ENCODE measurements around the gene BCAS4.
"Not testable (repeated sequence)": the region's sequence is repeated elsewhere in the genome, so short reads cannot be mapped to it uniquely, and the experiment has no call there.

The BCAS4 gene

DNA sequence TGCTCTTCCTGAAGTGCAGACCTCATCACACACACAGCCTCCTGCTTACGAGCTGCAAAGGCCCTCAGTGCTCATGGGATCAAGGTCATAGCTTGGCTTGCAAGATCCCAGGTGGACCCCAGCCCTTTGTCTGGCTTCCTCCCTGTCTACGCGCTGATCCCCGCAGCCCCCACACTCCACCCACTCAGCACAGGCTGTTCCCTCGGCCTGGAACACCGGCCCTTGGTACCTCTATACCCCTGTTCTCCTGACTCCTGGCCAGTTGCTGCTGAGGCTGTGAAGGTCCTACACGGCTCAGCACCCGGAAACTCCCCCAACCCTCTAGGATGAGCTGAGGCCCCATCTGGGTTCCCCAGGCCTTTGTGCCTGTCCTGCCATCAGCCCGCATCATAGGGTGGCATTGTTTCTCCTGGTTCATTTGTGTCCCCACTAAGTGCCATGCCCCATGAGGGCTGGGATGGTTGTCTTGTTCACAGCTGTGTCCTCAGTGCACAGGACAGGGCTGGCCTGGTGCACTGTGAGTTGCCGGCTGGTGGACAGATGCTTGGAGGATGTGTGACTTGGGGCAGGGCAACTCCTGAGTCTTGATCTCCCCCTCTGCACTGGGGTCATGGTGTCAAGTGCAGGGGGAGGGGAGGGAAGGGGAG is 79.4 kb downstream of the BCAS4 start:
- no peak for TF ChIP-seq CTCF (IDR thresholded peaks at IDR 0.05; ENCODE audit: low read depth, low read length)
- no peak overlapping the region for H3K4me3 ChIP-seq (replicated peaks in 1 of 2; ENCODE audit: low read depth in 2 of 2, low read length in 2 of 2)
- DNase-seq (ENCODE audit: low read depth in 2 of 2) = no peak

- no peak overlapping the region for H3K4me3 ChIP-seq (replicated peaks in 1 of 2; ENCODE audit: low read depth in 2 of 2, low read length in 2 of 2)
- DNase-seq (ENCODE audit: low read depth in 2 of 2) = no peak
- TF ChIP-seq CTCF (IDR thresholded peaks at IDR 0.05; ENCODE audit: low read depth, low read length) = no peak
Measured at GRCh38 chr20:50874758-50875665, 80.2 kb downstream of the BCAS4 start.

DNA sequence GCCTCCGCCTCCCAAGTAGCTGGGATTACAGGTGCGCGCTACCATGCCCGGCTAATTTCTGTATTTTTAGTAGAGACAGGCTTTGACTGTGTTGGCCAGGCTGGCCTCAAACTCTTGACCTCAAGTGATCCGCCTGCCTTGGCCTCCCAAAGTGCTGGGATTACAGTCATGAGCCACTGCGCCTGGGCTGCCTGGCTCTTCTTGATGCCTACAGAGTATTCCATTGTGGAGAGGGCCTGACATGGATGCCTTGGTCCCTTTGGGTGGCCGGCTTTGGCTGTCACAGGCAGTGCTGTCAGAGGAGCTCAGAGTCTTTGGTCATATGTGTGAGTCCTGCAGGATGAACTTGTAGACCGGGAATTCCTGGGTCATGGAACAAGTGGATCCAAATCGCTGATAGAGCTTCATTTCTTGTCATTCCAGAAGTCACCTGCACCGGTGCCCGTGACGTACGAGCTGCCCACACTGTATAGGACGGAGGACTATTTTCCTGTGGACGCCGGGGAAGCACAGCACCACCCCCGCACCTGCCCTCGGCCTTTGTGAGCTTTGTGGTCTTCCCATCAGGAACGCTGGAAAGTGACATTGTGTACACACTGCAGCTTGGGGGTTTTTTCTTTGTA is 81.3 kb downstream of the BCAS4 start:
- no peak for DNase-seq (ENCODE audit: low read depth in 2 of 2)
- TF ChIP-seq CTCF (IDR thresholded peaks at IDR 0.05; ENCODE audit: low read depth, low read length) = no peak
- H3K4me3 ChIP-seq (replicated peaks in 1 of 2; ENCODE audit: low read depth in 2 of 2, low read length in 2 of 2) = no peak overlapping the region

DNA sequence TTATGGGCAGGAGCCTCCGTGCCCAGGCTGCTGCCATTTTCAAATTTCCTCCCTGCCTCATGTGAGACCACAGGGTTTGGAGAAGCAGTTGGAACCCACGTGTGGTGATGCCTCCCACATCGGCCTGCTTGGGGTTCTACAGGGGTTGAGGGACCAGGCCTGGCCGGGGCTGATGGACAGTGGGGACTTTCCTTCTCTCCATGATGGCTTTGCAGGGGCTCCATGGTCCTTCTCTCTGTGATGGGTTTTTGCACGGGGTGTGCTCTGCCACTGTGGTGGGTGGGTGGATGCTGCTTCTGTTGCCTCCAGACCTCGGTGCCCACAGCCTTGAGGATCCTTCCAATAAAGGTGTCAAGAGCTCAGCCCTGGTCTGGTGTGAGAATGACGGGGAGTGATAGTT is 82.0 kb downstream of the BCAS4 start:
- DNase-seq (ENCODE audit: low read depth in 2 of 2) = no peak
- TF ChIP-seq CTCF (IDR thresholded peaks at IDR 0.05; ENCODE audit: low read depth, low read length) = no peak
- no peak overlapping the region for H3K4me3 ChIP-seq (replicated peaks in 1 of 2; ENCODE audit: low read depth in 2 of 2, low read length in 2 of 2)

DNA sequence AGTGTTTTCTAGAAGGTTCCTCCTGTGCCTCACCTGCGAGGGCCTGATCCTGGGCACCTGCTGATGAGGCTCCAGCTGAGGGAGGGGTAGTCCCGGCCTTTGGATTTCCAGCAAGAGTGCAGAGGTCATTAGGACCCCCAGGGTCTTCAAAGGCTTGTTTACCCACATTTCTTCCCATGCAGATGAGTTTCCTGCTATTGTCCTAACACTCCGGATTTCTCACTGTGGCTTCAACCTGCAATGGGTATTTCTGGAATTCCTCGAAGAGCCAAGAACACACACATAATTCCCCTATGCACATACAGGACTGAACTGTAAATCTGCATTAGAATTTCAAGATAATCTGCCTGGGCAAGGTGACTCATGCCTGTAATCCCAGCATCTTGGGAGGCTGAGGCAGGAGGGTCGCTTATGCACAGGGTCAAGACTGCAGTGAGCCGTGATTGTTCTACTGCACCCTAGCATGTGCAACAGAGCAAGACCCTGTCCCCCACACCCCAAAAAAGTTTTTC is 82.4 kb downstream of the BCAS4 start:
- DNase-seq (ENCODE audit: low read depth in 2 of 2) = no peak
- no peak for TF ChIP-seq CTCF (IDR thresholded peaks at IDR 0.05; ENCODE audit: low read depth, low read length)
- H3K4me3 ChIP-seq (replicated peaks in 1 of 2; ENCODE audit: low read depth in 2 of 2, low read length in 2 of 2) = no peak overlapping the region

- no peak for DNase-seq (ENCODE audit: low read depth in 2 of 2)
- H3K4me3 ChIP-seq (replicated peaks in 1 of 2; ENCODE audit: low read depth in 2 of 2, low read length in 2 of 2) = no peak overlapping the region
- no peak for TF ChIP-seq CTCF (IDR thresholded peaks at IDR 0.05; ENCODE audit: low read depth, low read length)
Measured at GRCh38 chr20:50879649-50880550, 85.0 kb downstream of the BCAS4 start.

DNA sequence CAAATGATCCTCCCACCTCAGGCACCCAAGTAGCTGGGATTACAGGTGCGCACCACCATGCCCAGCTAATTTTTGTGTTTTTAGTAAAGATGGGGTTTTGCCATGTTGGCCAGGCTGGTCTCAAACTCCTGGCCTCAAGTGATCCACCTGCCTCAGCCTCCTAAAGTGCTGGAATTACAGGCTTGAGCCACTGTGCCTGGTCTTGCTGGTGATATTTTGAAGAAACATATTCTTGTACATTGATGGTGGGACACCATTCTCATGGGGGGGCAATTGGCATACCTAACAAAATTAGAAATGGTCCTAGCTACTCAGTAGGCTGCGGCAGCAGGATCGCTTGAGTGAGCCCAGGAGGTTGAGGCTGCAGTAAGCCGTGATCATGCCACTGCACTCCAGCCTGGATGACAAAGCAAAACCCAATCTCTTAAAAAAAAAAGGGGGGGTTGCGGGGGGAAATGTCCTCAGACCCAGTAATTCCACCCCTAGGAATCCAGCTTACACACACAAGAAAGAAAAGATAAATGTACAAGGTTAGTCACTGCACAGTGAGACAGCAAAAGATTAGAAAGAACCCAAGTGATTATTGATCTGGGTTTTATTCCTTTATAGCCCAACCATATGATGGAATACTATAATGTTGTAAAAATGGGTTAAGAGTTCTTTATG is 87.0 kb downstream of the BCAS4 start:
- not testable (repeated sequence) for H3K4me3 ChIP-seq (replicated peaks in 1 of 2; ENCODE audit: low read depth in 2 of 2, low read length in 2 of 2)
- DNase-seq (ENCODE audit: low read depth in 2 of 2) = peak in 1 of 2 donors; percentile 11
